ENCODE measurements around the gene GALNT9. TPM values are rescaled to one million over a fixed set of nuclear protein-coding genes. Genes with fewer than 3 reads are reported as not detected.

Gene GALNT9
- total RNA-seq, 1 experiment from 2014 or later: 0.45 TPM

DNA sequence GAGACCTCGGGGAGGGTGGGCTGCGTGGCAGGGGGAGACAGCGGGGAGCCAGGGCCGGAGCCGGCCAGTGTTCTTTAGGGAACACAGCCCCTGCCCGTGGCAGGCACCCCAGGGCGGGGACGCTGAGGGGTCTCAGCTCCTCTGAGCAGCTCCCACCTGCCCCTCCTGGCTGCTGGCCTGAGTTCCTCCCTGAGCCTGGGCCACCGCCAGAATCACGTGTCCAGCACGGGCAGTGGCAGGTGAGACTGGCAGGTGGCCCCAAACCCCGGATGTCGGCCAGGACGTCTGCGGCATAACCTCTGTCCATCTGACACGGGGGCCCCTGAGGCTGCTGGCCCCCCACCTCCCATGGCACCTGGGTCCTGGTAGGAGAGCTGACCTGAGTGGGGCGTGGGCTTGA, 160.0 kb downstream of the GALNT9 start:
- Histone ChIP-seq H3K27me3 (replicated peaks; ENCODE audit: control insufficient read depth, insufficient read depth, low read length) (no peaks in the 10 kb centered on the region), H3K9me3 (no peaks in the 10 kb centered on the region), H3K4me1 (no peaks in the 10 kb centered on the region; the same call in 1 of the 2 replicates), H3K4me3 (ENCODE audit: low read depth, low read length) (no peak overlapping the region), H3K36me3 (ENCODE audit: control insufficient read depth, insufficient read depth, low read length) (no peaks in the 10 kb centered on the region)
- Mint-ChIP-seq H3K36me3 (ENCODE audit: insufficient read depth, unreplicated experiment) (peaks cover 5% of the 10 kb centered on the region), H3K4me1 (ENCODE audit: low read depth, unreplicated experiment) (no peaks in the 10 kb centered on the region), H3K27ac (ENCODE audit: unreplicated experiment) (no peak overlapping the region), H3K4me3 (ENCODE audit: unreplicated experiment) (no peak overlapping the region), H3K27me3 (ENCODE audit: insufficient read depth, unreplicated experiment) (no peaks in the 10 kb centered on the region), H3K9me3 (ENCODE audit: unreplicated experiment) (peaks cover 18% of the 10 kb centered on the region)
- intact Hi-C loops (cut with micrococcal nuclease; ENCODE audit: unreplicated experiment): no loop called here
- TF ChIP-seq CTCF (IDR thresholded peaks at IDR 0.05; ENCODE audit: insufficient read depth in 1 of 2, low read depth in 1 of 2, low read length in 1 of 2, severe bottlenecking in 1 of 2, unreplicated experiment in 1 of 2): no peak
- no TSS peak for BruUV-seq (replicated peaks)
- ChIA-PET CTCF (no interaction called here), POLR2A (no interaction called here)
- no peak for DNase-seq

- Mint-ChIP-seq H3K36me3 (ENCODE audit: insufficient read depth, unreplicated experiment) (peaks cover 5% of the 10 kb centered on the region), H3K4me3 (ENCODE audit: unreplicated experiment) (no peak overlapping the region), H3K4me1 (ENCODE audit: low read depth, unreplicated experiment) (no peaks in the 10 kb centered on the region), H3K27me3 (ENCODE audit: insufficient read depth, unreplicated experiment) (peaks cover 3% of the 10 kb centered on the region), H3K9me3 (ENCODE audit: unreplicated experiment) (peaks cover 18% of the 10 kb centered on the region), H3K27ac (ENCODE audit: unreplicated experiment) (no peak overlapping the region)
- Histone ChIP-seq H3K9me3 (no peaks in the 10 kb centered on the region), H3K4me1 (no peaks in the 10 kb centered on the region), H3K4me3 (ENCODE audit: low read depth, low read length) (no peak overlapping the region), H3K36me3 (ENCODE audit: control insufficient read depth, insufficient read depth, low read length) (no peaks in the 10 kb centered on the region), H3K27me3 (replicated peaks; ENCODE audit: control insufficient read depth, insufficient read depth, low read length) (no peaks in the 10 kb centered on the region)
- ChIA-PET CTCF (no interaction called here), POLR2A (no interaction called here)
- no peak for DNase-seq
- no TSS peak for BruUV-seq (replicated peaks)
- intact Hi-C loops (cut with micrococcal nuclease; ENCODE audit: unreplicated experiment): no loop called here
- no peak for TF ChIP-seq CTCF (IDR thresholded peaks at IDR 0.05; ENCODE audit: insufficient read depth in 1 of 2, low read depth in 1 of 2, low read length in 1 of 2, severe bottlenecking in 1 of 2, unreplicated experiment in 1 of 2)
Measured at GRCh38 chr12:132168311-132169031, 160.9 kb downstream of the GALNT9 start.

DNA sequence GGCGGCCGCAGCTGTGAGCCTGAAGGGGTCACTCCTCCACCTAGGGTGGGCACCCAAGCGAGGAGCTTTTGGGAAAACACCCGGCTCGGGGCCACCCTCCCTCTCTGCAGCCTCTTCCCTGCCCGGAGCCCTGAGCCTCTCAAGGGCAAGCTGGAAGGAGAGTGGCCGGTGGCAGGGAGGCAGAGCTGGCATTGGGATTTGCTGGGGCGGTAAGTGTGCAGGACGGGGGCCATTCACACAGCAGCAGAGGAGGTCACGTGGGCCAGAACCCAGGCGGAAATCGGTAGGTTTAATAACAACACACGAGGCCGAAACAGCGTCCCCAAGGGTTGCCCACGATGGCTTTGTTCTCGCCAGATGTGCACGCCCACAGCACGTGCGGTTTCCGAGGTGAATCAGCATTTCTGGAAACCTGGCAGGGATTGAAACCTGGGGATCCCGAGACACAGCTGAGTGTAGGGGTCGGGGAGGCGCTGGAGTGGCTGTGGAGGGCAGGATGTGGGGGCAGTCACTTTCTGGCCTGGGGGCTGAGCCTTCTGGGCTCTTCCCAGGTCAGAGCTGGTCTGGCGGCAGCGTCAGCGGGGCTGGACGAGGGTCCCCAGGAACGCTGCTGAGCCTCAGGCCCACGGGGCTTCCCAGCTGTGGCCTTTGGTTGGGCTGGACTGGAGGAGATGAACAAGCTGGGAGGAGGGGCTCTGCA, 161.6 kb downstream of the GALNT9 start:
- ChIA-PET CTCF (no interaction called here), POLR2A (no interaction called here)
- no peak overlapping the region for H3K27ac Mint-ChIP-seq (ENCODE audit: unreplicated experiment)
- BruUV-seq (replicated peaks): no TSS peak
- DNase-seq: no peak
- Histone ChIP-seq H3K4me1 (no peaks in the 10 kb centered on the region), H3K27me3 (replicated peaks; ENCODE audit: control insufficient read depth, insufficient read depth, low read length) (no peaks in the 10 kb centered on the region), H3K9me3 (no peaks in the 10 kb centered on the region), H3K4me3 (ENCODE audit: low read depth, low read length) (no peak overlapping the region), H3K36me3 (ENCODE audit: control insufficient read depth, insufficient read depth, low read length) (no peaks in the 10 kb centered on the region)
- H3K9me3 Mint-ChIP-seq (ENCODE audit: unreplicated experiment): peaks cover 18% of the 10 kb centered on the region
- TF ChIP-seq CTCF (IDR thresholded peaks at IDR 0.05; ENCODE audit: insufficient read depth in 1 of 2, low read depth in 1 of 2, low read length in 1 of 2, severe bottlenecking in 1 of 2, unreplicated experiment in 1 of 2): no peak
- intact Hi-C loops (cut with micrococcal nuclease; ENCODE audit: unreplicated experiment): no loop called here
- no peak overlapping the region for H3K4me3 Mint-ChIP-seq (ENCODE audit: unreplicated experiment)
- peaks cover 3% of the 10 kb centered on the region for H3K27me3 Mint-ChIP-seq (ENCODE audit: insufficient read depth, unreplicated experiment)
- peaks cover 10% of the 10 kb centered on the region for H3K36me3 Mint-ChIP-seq (ENCODE audit: insufficient read depth, unreplicated experiment)
- no peaks in the 10 kb centered on the region for H3K4me1 Mint-ChIP-seq (ENCODE audit: low read depth, unreplicated experiment)
